ENCODE results near the gene DOCK1. TPM values are rescaled to one million over a fixed set of nuclear protein-coding genes. Genes with fewer than 3 reads are reported as not detected.

DOCK1 gene
- polyA plus RNA-seq, 1 of the 3 experiments (the other 2 are of a cell fraction) = 15.5 TPM

- TF ChIP-seq, protein P1, sequence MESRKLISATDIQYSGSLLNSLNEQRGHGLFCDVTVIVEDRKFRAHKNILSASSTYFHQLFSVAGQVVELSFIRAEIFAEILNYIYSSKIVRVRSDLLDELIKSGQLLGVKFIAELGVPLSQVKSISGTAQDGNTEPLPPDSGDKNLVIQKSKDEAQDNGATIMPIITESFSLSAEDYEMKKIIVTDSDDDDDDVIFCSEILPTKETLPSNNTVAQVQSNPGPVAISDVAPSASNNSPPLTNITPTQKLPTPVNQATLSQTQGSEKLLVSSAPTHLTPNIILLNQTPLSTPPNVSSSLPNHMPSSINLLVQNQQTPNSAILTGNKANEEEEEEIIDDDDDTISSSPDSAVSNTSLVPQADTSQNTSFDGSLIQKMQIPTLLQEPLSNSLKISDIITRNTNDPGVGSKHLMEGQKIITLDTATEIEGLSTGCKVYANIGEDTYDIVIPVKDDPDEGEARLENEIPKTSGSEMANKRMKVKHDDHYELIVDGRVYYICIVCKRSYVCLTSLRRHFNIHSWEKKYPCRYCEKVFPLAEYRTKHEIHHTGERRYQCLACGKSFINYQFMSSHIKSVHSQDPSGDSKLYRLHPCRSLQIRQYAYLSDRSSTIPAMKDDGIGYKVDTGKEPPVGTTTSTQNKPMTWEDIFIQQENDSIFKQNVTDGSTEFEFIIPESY (IDR thresholded peaks at IDR 0.05; ENCODE audit: borderline replicate concordance, low read depth) = no peak
- no peak for TF ChIP-seq IRF3 (IDR thresholded peaks at IDR 0.05; ENCODE audit: low read depth, low read length)
- no peak for TF ChIP-seq GATA2 (CRISPR knock-in tag; IDR thresholded peaks at IDR 0.05)
- TF ChIP-seq TAF1 (IDR thresholded peaks at IDR 0.05; ENCODE audit: borderline replicate concordance, low read depth, low read length) = no peak
- TF ChIP-seq, protein P2, sequence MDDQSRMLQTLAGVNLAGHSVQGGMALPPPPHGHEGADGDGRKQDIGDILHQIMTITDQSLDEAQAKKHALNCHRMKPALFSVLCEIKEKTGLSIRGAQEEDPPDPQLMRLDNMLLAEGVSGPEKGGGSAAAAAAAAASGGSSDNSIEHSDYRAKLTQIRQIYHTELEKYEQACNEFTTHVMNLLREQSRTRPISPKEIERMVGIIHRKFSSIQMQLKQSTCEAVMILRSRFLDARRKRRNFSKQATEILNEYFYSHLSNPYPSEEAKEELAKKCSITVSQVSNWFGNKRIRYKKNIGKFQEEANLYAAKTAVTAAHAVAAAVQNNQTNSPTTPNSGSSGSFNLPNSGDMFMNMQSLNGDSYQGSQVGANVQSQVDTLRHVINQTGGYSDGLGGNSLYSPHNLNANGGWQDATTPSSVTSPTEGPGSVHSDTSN (IDR thresholded peaks at IDR 0.05) = no peak
- TF ChIP-seq GABPA (IDR thresholded peaks at IDR 0.05; ENCODE audit: low read depth) = no peak
- no peak for TF ChIP-seq RCOR1 (IDR thresholded peaks at IDR 0.05; ENCODE audit: low read length)
These were observed 271.4 kb downstream of the DOCK1 start (continued) for GRCh38 chr10:127176649-127177048.

DNA sequence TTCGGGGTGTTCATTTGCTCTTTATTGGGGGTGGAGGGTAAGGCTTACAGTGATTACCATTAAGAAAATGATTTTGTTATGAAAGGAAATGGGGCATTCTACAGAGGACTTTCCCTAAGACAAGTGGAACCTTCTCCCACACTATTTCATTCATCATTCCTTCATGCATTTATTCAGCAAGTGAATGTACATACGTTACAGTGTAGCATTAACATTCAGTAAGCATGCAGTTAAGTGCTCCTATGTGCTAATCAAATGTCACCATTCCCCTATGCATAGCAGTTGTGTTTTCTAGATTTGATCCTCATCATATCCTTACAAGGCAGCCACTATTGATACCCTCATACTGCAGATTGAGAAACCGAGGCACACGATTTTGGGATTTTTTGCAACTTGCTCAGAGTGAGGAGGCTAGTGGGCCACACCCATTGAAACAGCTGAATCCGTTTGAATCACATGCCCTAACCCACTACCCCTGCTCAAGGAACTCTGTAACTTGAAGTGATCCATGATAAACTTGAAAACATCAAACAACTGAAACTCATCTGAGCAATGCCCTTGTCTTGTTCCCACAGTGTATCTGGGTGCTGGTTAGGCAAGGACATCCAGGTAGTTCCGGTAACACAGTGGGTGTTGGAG is 274.5 kb downstream of the DOCK1 start:
- Histone ChIP-seq H3K79me2 (ENCODE audit: insufficient read depth) (no peaks in the 10 kb centered on the region), H3K4me1 (ENCODE audit: control insufficient read depth in 1 of 2, insufficient read depth in 2 of 2, low read depth in 1 of 2, low read length in 1 of 2) (no peaks in the 10 kb centered on the region), H4K20me1 (ENCODE audit: insufficient read depth) (no peaks in the 10 kb centered on the region), H3K9me2 (no peaks in the 10 kb centered on the region), H3K27me3 (ENCODE audit: insufficient read depth) (no peaks in the 10 kb centered on the region), H3K9ac (no peak overlapping the region), H3K36me3 (replicated peaks in 1 of 2; ENCODE audit: control insufficient read depth in 1 of 2, insufficient read depth in 2 of 2, low read length in 1 of 2) (peaks cover 0 to 2% of the 10 kb centered on the region in 2 experiments), H3K9me3 (no peaks in the 10 kb centered on the region), H2AFZ (ENCODE audit: low read depth) (no peak overlapping the region), H3K27ac (ENCODE audit: low read depth in 2 of 2, low read length in 1 of 2) (no peak overlapping the region), H3F3A (replicated peaks; ENCODE audit: insufficient read depth) (no peaks in the 10 kb centered on the region), H3K4me3 (ENCODE audit: low read depth in 2 of 2, low read length in 1 of 2) (no peak overlapping the region), H3K4me2 (no peak overlapping the region)
- no peak for DNase-seq
- CTCF ChIA-PET = no interaction called here
- POLR2A ChIA-PET = no interaction called here
- WGBS (ENCODE audit: low lambda C conversion rate) = 94% methylated on average over 6 of the region's 6 CpGs
- TF ChIP-seq RAD21 (IDR thresholded peaks at IDR 0.05; ENCODE audit: low read length) (no peak), JUND (IDR thresholded peaks at IDR 0.05) (no peak), SIN3A (IDR thresholded peaks at IDR 0.05; ENCODE audit: borderline replicate concordance, low read depth, low read length) (no peak), CHD2 (IDR thresholded peaks at IDR 0.05; ENCODE audit: low read length, partially characterized antibody) (no peak), ELF1 (IDR thresholded peaks at IDR 0.05) (no peak), IRF3 (IDR thresholded peaks at IDR 0.05; ENCODE audit: low read depth, low read length) (no peak), FOSL2 (IDR thresholded peaks at IDR 0.05; ENCODE audit: borderline replicate concordance, low read depth) (no peak), MEF2A (IDR thresholded peaks at IDR 0.05; ENCODE audit: borderline replicate concordance, low read depth) (no peak), EZH2phosphoT487 (IDR thresholded peaks at IDR 0.05; ENCODE audit: borderline replicate concordance, low read depth) (no peak), NRF1 (IDR thresholded peaks at IDR 0.05; ENCODE audit: low read depth, low read length) (no peak), TAF1 (IDR thresholded peaks at IDR 0.05; ENCODE audit: borderline replicate concordance, low read depth, low read length) (no peak), GATA2 (CRISPR knock-in tag; IDR thresholded peaks at IDR 0.05) (no peak)
- TF ChIP-seq, protein P1 (IDR thresholded peaks at IDR 0.05; ENCODE audit: borderline replicate concordance, low read depth) = no peak

All from SK-N-SH (cell line).